GM23338 (cell line): ENCODE measurements around the gene PRELID2. TPM values are rescaled to one million over a fixed set of nuclear protein-coding genes. Genes with fewer than 3 reads are reported as not detected.

Source experiments
- ATAC-seq: fragments of 200-7000 bp; cut with Tn5 transposase; 3 replicates; pipeline ENCODE4 v1.9.1; 2020
- DNase-seq: peaks from one replicate; pipeline ENCODE4 v3.0.0-alpha.2; 2015; ENCODE audit warnings: low spot score
- H2AFZ ChIP-seq: fragments of 200-600 bp; sonication (generic); 2 replicates; pipeline ENCODE4 v1.8.0; 2016; ENCODE audit warnings: antibody characterized with exemption, mild to moderate bottlenecking, moderate library complexity
- H3F3A ChIP-seq: fragments of 200-600 bp; sonication (generic); replicated peaks from 2 replicates; pipeline ENCODE4 v1.8.0; 2017; ENCODE audit warnings: antibody characterized with exemption, mixed run types, low read depth
- H3K27ac ChIP-seq: fragments of 200-600 bp; sonication (generic); 2 replicates; pipeline ENCODE4 v1.6.1; 2016; ENCODE audit warnings: low read depth
- H3K27me3 ChIP-seq: fragments of 200-600 bp; sonication (generic); 2 replicates; pipeline ENCODE4 v1.8.0; 2016; ENCODE audit warnings: mild to moderate bottlenecking, mixed run types, moderate library complexity; ENCODE audit not compliant: insufficient read depth
- H3K36me3 ChIP-seq: fragments of 200-600 bp; sonication (generic); 2 replicates; pipeline ENCODE4 v1.8.0; 2016; ENCODE audit warnings: mild to moderate bottlenecking; ENCODE audit not compliant: insufficient read depth
- H3K4me1 ChIP-seq: fragments of 200-600 bp; sonication (generic); 2 replicates; pipeline ENCODE4 v1.8.0; 2016; ENCODE audit warnings: mild to moderate bottlenecking, moderate library complexity; ENCODE audit not compliant: insufficient read depth
- H3K4me2 ChIP-seq: fragments of 200-600 bp; sonication (generic); 2 replicates; pipeline ENCODE4 v1.7.1; 2017; ENCODE audit warnings: mixed run types
- H3K4me3 ChIP-seq: fragments of 200-600 bp; sonication (generic); 2 replicates; pipeline ENCODE4 v1.6.1; 2016; ENCODE audit warnings: mixed run types
- H3K79me2 ChIP-seq: fragments of 200-600 bp; sonication (generic); replicated peaks from 2 replicates; pipeline ENCODE4 v1.8.0; 2017; ENCODE audit warnings: mild to moderate bottlenecking; ENCODE audit not compliant: insufficient read depth
- H3K9me2 ChIP-seq: fragments of 200-600 bp; sonication (generic); 2 replicates; pipeline ENCODE4 v1.8.0; 2017; ENCODE audit not compliant: insufficient read depth
- H4K20me1 ChIP-seq: fragments of 200-600 bp; sonication (generic); replicated peaks from 2 replicates; pipeline ENCODE4 v1.8.0; 2017; ENCODE audit warnings: mild to moderate bottlenecking; ENCODE audit not compliant: insufficient read depth
- H3K27ac Mint-ChIP-seq: 2 replicates; pipeline ENCODE4 v1.8.0; 2020; ENCODE audit warnings: inconsistent platforms, mild to moderate bottlenecking, moderate library complexity, mixed read lengths
- H3K27me3 Mint-ChIP-seq: 3 replicates; pipeline ENCODE4 v1.8.0; 2022; ENCODE audit warnings: low read depth, mild to moderate bottlenecking, moderate library complexity, mixed read lengths, inconsistent platforms; ENCODE audit not compliant: insufficient read depth, poor library complexity
- H3K36me3 Mint-ChIP-seq: 3 replicates; pipeline ENCODE4 v1.8.0; 2021; ENCODE audit warnings: low read depth, mild to moderate bottlenecking, inconsistent platforms, moderate library complexity, mixed read lengths
- H3K4me1 Mint-ChIP-seq: 3 replicates; pipeline ENCODE4 v1.8.0; 2020; ENCODE audit warnings: mild to moderate bottlenecking, inconsistent platforms, mixed read lengths
- H3K4me3 Mint-ChIP-seq: 3 replicates; pipeline ENCODE4 v1.8.0; 2021; ENCODE audit warnings: moderate library complexity, mild to moderate bottlenecking, inconsistent platforms, mixed read lengths
- H3K9me3 Mint-ChIP-seq: 3 replicates; pipeline ENCODE4 v1.8.0; 2020; ENCODE audit warnings: moderate library complexity, mild to moderate bottlenecking, inconsistent platforms, mixed read lengths
- ETS1 ChIP-seq: IDR thresholded peaks from 2 replicates; pipeline ENCODE4 v1.6.1; 2016; ENCODE audit warnings: antibody characterized with exemption
- EZH2 ChIP-seq: fragments of 200-600 bp; sonication (generic); IDR thresholded peaks from one replicate; pipeline ENCODE4 v1.8.0; 2017; ENCODE audit warnings: antibody characterized with exemption, mild to moderate bottlenecking, low read depth; ENCODE audit not compliant: unreplicated experiment
- EZH2phosphoT487 ChIP-seq: fragments of 200-600 bp; sonication (generic); IDR thresholded peaks from one replicate; pipeline ENCODE4 v1.8.1; 2018; ENCODE audit warnings: antibody characterized with exemption; ENCODE audit not compliant: unreplicated experiment
- NANOG ChIP-seq: IDR thresholded peaks from 2 replicates; pipeline ENCODE4 v1.6.1; 2016; ENCODE audit warnings: antibody characterized with exemption, borderline replicate concordance
- STAT1 ChIP-seq: IDR thresholded peaks from one replicate; pipeline ENCODE4 v1.6.1; 2016; ENCODE audit warnings: antibody characterized with exemption; ENCODE audit not compliant: unreplicated experiment
- ZNF114 ChIP-seq: fragments of 250-450 bp; sonication (Bioruptor Pico); IDR thresholded peaks from 2 replicates; pipeline ENCODE4 v1.5.0; 2020; ENCODE audit warnings: mild to moderate bottlenecking, moderate library complexity
- polyA plus RNA-seq: library from polyadenylated mRNA; unstranded; fragments of >200 nt; fragmentation: Nextera tagmentation; extraction: Ambion mirVana; gene quantifications from 2 replicates; pipeline ENCODE4 v1.2.1, GENCODE V29; 2016
- total RNA-seq: library from RNA; depleted of rRNA; stranded (reverse); fragments of >200 nt; shearing (Covaris generic); gene quantifications from 2 replicates; pipeline ENCODE4 v1.2.3, GENCODE V29; 2014
- TF ChIP-seq, protein P1 (sequence below): IDR thresholded peaks from one replicate; pipeline ENCODE4 v1.6.1; 2018; ENCODE audit warnings: antibody characterized with exemption; ENCODE audit not compliant: unreplicated experiment
- TF ChIP-seq, protein P2 (sequence below), 2 experiments: fragments of 200-600 bp in 1 of 2; sonication (generic) in 1 of 2; conservative IDR thresholded peaks; 2 replicates each; pipeline versions ENCODE4 v1.5.1 to v1.6.1; 2016 to 2017; ENCODE audit warnings: antibody characterized with exemption in 2 of 2, low read depth in 2 of 2, mild to moderate bottlenecking in 2 of 2, moderate library complexity in 1 of 2

PRELID2 gene
- total and polyA plus RNA-seq, 2 experiments from 2014 or later = 9.3 to 9.8 TPM

DNA sequence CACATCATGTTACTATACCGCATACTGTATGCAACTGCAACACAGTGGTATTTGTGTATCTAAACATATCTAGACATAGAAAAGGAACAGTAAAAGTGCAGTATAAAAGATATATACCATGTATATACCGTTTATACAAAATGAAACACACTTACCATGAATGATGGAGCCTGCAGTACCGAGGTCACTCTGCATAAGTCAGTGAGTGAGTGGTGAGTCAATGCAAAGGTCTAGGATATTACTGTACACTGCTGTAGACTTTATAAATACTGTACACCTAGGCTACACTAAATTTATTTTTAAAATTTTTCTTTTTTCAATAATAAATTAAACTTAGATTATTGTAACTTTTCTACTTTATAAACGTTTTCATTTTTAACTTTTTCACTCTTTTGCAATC lies 29.3 kb downstream of the PRELID2 start:
- H2AFZ ChIP-seq = no peak overlapping the region
- DNase-seq = no peak
- no peak overlapping the region for H3K4me3 ChIP-seq
- no peaks in the 10 kb centered on the region for H3K36me3 ChIP-seq
- no peaks in the 10 kb centered on the region for H3K27me3 ChIP-seq
- no peak for ATAC-seq
- no peaks in the 10 kb centered on the region for H3K9me3 Mint-ChIP-seq
- no peaks in the 10 kb centered on the region for H3F3A ChIP-seq
- no peaks in the 10 kb centered on the region; the same call in 1 of the 2 replicates for H3K4me1 ChIP-seq
- no peaks in the 10 kb centered on the region for H3K36me3 Mint-ChIP-seq
- no peaks in the 10 kb centered on the region for H4K20me1 ChIP-seq
- H3K27ac Mint-ChIP-seq = no peak overlapping the region
- no peaks in the 10 kb centered on the region for H3K79me2 ChIP-seq
- H3K4me3 Mint-ChIP-seq = no peak overlapping the region
- no peaks in the 10 kb centered on the region for H3K9me2 ChIP-seq
- H3K4me1 Mint-ChIP-seq = peaks cover 17% of the 10 kb centered on the region; the same call in 2 of the 3 replicates
- no peak overlapping the region for H3K27ac ChIP-seq
- H3K27me3 Mint-ChIP-seq = no peaks in the 10 kb centered on the region
- TF ChIP-seq ETS1 (no peak), STAT1 (no peak), ZNF114 (CRISPR knock-in tag) (no peak), EZH2 (no peak), NANOG (no peak)
- TF ChIP-seq, protein P1, sequence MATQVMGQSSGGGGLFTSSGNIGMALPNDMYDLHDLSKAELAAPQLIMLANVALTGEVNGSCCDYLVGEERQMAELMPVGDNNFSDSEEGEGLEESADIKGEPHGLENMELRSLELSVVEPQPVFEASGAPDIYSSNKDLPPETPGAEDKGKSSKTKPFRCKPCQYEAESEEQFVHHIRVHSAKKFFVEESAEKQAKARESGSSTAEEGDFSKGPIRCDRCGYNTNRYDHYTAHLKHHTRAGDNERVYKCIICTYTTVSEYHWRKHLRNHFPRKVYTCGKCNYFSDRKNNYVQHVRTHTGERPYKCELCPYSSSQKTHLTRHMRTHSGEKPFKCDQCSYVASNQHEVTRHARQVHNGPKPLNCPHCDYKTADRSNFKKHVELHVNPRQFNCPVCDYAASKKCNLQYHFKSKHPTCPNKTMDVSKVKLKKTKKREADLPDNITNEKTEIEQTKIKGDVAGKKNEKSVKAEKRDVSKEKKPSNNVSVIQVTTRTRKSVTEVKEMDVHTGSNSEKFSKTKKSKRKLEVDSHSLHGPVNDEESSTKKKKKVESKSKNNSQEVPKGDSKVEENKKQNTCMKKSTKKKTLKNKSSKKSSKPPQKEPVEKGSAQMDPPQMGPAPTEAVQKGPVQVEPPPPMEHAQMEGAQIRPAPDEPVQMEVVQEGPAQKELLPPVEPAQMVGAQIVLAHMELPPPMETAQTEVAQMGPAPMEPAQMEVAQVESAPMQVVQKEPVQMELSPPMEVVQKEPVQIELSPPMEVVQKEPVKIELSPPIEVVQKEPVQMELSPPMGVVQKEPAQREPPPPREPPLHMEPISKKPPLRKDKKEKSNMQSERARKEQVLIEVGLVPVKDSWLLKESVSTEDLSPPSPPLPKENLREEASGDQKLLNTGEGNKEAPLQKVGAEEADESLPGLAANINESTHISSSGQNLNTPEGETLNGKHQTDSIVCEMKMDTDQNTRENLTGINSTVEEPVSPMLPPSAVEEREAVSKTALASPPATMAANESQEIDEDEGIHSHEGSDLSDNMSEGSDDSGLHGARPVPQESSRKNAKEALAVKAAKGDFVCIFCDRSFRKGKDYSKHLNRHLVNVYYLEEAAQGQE = no peak
- TF ChIP-seq, protein P2, sequence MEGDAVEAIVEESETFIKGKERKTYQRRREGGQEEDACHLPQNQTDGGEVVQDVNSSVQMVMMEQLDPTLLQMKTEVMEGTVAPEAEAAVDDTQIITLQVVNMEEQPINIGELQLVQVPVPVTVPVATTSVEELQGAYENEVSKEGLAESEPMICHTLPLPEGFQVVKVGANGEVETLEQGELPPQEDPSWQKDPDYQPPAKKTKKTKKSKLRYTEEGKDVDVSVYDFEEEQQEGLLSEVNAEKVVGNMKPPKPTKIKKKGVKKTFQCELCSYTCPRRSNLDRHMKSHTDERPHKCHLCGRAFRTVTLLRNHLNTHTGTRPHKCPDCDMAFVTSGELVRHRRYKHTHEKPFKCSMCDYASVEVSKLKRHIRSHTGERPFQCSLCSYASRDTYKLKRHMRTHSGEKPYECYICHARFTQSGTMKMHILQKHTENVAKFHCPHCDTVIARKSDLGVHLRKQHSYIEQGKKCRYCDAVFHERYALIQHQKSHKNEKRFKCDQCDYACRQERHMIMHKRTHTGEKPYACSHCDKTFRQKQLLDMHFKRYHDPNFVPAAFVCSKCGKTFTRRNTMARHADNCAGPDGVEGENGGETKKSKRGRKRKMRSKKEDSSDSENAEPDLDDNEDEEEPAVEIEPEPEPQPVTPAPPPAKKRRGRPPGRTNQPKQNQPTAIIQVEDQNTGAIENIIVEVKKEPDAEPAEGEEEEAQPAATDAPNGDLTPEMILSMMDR (conservative IDR thresholded peaks at IDR 0.05; ENCODE audit: low read depth in 2 of 2) = no peak
- H3K4me2 ChIP-seq = no peak overlapping the region

DNA sequence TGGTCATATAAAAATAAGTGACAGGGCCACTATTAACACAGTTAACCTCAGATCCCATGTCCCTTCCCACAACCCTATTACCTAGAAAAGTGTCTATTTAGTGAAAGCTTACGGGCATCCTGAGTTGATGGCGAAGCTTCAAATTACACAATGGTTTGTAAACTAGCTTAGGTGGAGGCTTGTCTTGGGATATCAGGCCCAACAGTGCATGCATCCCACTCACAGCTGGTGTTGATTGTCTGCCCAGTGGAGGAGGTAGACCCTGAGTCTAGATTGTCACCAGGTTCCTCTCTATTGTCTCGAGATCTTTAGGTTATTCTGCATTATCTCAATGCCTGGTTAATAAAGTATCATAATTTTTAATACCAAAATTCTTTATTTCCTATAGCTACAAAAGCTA lies 30.4 kb downstream of the PRELID2 start:
- Mint-ChIP-seq H3K27me3 (no peaks in the 10 kb centered on the region), H3K27ac (no peak overlapping the region), H3K4me3 (no peak overlapping the region), H3K36me3 (no peaks in the 10 kb centered on the region), H3K9me3 (no peaks in the 10 kb centered on the region), H3K4me1 (peaks cover 17% of the 10 kb centered on the region; the same call in 2 of the 3 replicates)
- no peak for DNase-seq
- ATAC-seq = no peak; the same call in 2 of the 3 replicates
- Histone ChIP-seq H4K20me1 (no peaks in the 10 kb centered on the region), H3K9me2 (no peaks in the 10 kb centered on the region), H2AFZ (no peak overlapping the region), H3K4me3 (no peak overlapping the region), H3K36me3 (no peaks in the 10 kb centered on the region), H3K27ac (no peak overlapping the region), H3K4me1 (no peaks in the 10 kb centered on the region; the same call in 1 of the 2 replicates), H3F3A (no peaks in the 10 kb centered on the region), H3K27me3 (no peaks in the 10 kb centered on the region), H3K4me2 (no peak overlapping the region), H3K79me2 (no peaks in the 10 kb centered on the region)
- TF ChIP-seq EZH2phosphoT487 = no peak
